Activated CD4-positive, alpha-beta T cell treated with anti-CD3 and anti-CD28 coated beads, Interleukin-2, amount 10 ng/mL, durations not matched to agents 24 days and 14 days (primary cell): ENCODE results near the gene HNRNPDL. TPM values are rescaled to one million over a fixed set of nuclear protein-coding genes. Genes with fewer than 3 reads are reported as not detected.
"Not testable (repeated sequence)": the region's sequence is repeated elsewhere in the genome, so short reads cannot be mapped to it uniquely, and the experiment has no call there.

Experiments used
- DNase-seq: peaks from one replicate; pipeline ENCODE4 v3.0.0; 2022
- H3K27ac Mint-ChIP-seq: one replicate; pipeline ENCODE4 v1.8.0; 2022; ENCODE audit warnings: mild to moderate bottlenecking, mixed read lengths
- H3K27me3 Mint-ChIP-seq: one replicate; pipeline ENCODE4 v1.8.0; 2022; ENCODE audit warnings: mixed read lengths
- H3K36me3 Mint-ChIP-seq: one replicate; pipeline ENCODE4 v1.8.0; 2022; ENCODE audit warnings: low read depth, mild to moderate bottlenecking, mixed read lengths
- H3K4me1 Mint-ChIP-seq: one replicate; pipeline ENCODE4 v1.8.0; 2021; ENCODE audit warnings: mixed read lengths
- H3K4me3 Mint-ChIP-seq: one replicate; pipeline ENCODE4 v1.8.0; 2022; ENCODE audit warnings: mild to moderate bottlenecking, moderate library complexity, mixed read lengths
- H3K9me3 Mint-ChIP-seq: one replicate; pipeline ENCODE4 v1.8.0; 2021; ENCODE audit warnings: mixed read lengths
- intact Hi-C: fragments of 100-400 bp; cut with micrococcal nuclease; formaldehyde crosslinking; loops from one replicate; pipeline ENCODE4 v1.15.1; 2023
- total RNA-seq: library from RNA; stranded (reverse); gene quantifications from 2 replicates; pipeline ENCODE4 v1.2.3, GENCODE V29; 2022

The HNRNPDL gene
- total RNA-seq = 488 and 490 TPM in 2 replicates

DNA sequence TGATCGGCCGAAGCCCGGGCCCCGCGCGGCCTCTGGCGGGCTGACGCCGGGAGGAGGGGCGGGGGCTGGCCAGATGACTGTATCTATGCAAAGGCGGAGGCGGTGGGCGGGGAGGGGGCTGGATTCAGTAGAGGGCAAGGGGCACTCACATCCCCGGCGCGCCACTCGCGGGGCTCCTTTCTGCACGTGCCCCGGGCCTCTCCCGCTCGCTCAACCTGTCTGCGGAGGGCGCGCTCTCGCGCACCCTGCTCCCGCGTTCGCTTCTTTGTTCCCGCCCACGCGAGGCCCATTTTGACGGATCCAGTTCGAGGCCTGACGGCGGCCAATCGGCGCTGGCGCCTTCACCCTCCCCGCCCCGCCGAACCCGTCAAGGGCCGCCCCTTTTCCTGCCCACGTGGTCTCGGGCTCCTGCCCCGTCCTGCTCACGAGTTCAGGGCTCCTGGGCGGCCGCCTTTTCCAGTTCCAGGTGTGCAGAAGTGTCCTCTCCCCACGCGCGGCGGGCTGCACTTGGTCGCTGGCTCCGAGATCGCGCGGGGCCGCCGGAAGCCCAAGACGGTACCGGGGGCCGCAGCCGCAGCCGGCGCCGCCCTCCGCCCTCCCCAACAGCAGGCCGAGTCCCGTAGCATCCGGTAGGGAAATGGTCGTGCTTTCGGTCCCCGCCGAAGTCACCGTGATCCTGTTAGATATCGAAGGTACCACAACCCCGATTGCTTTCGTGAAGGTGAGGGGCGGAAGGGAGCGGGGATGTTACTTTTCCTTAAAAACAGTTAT is at the start of gene HNRNPDL, which contains the start of gene ENOPH1:
Gene HNRNPDL (minus strand): TSS at position 270 of the 771 bp plus-strand sequence. CDS start 772 bp downstream, outside the sequence.
Gene ENOPH1 (plus strand): TSS at position 398 of the 771 bp plus-strand sequence. CDS start 240 bp downstream, at position 638.
- Mint-ChIP-seq H3K27me3 (no peaks in the 10 kb centered on the region), H3K36me3 (peaks cover 61% of the 10 kb centered on the region), H3K4me1 (peaks cover 60% of the 10 kb centered on the region), H3K27ac (peak within 1 kb of the TSS; percentile 99), H3K9me3 (no peaks in the 10 kb centered on the region), H3K4me3 (peak within 1 kb of the TSS; percentile 96)
- intact Hi-C loops = loop anchor here (5.0 kb wide), 1 partner anchor 927 kb away; no protein-coding TSS in a partner anchor
- peak; percentile 99 for DNase-seq

DNA sequence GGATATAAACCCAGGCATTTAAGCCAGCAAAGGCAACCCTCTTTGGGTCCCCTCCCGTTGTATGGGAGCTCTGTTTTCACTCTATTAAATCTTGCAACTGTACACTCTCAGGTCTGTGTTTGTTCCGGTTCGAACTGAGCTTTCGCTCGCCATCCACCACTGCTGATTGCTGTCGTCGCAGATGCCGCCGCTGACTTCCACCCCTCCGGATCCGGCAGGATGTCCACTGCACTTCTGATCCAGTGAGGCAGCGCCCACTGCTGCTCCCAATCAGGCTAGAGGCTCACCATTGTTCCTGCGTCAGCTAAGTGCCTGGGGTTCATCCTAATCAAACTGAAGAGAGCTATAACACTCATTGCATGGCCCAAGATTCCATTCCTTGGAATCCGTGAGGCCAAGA is 49.3 kb upstream of the HNRNPDL start:
- H3K4me3 Mint-ChIP-seq = no peak overlapping the region
- intact Hi-C loops = no loop called here
- H3K27me3 Mint-ChIP-seq = no peaks in the 10 kb centered on the region
- no peaks in the 10 kb centered on the region for H3K4me1 Mint-ChIP-seq
- no peak overlapping the region for H3K27ac Mint-ChIP-seq
- no peaks in the 10 kb centered on the region for H3K9me3 Mint-ChIP-seq
- H3K36me3 Mint-ChIP-seq = peaks cover 13% of the 10 kb centered on the region
- DNase-seq = no peak

DNA sequence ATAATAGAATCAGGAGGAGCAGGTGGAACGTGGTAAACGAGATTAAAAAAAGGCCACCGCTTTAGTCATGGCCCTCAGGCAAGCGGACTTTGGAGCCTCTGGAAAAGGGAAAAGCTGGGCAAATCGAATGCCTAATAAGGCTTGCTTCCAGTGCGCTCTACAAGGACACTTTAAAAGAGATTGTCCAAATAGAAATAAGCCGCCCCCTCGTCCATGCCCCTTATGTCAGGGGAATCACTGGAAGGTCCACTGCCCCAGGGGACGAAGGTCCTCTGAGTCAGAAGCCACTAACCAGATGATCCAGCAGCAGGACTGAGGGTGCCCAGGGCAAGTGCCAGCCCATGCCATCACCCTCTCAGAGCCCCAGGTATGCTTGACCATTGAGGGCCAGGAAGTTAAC is 47.2 kb upstream of the HNRNPDL start:
- H3K27ac Mint-ChIP-seq, H3K27me3 Mint-ChIP-seq, DNase-seq, H3K9me3 Mint-ChIP-seq, intact Hi-C loops, H3K4me3 Mint-ChIP-seq, H3K4me1 Mint-ChIP-seq: not testable (repeated sequence)
- H3K36me3 Mint-ChIP-seq = peaks cover 13% of the 10 kb centered on the region

DNA sequence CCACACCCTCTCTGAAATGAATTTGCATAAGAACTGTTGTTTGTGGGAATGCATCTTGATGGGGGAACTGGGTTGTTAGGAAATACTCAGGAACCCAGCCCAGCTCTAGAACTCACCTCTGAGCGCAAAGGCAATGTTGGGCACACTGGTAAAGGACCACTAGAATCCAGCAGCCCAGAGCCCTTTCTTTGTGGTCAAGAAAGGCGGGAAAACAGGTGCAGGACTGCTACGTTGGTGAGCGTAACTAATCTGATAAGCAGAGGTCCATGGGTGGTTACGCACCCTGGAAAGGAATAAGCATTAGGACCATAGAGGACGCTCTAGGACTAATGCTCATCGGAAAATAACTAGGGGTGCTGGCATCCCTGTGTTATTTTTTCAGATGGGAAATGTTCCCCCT is 45.7 kb upstream of the HNRNPDL start:
- H3K36me3 Mint-ChIP-seq, H3K27me3 Mint-ChIP-seq, H3K27ac Mint-ChIP-seq, DNase-seq, H3K4me1 Mint-ChIP-seq, intact Hi-C loops, H3K4me3 Mint-ChIP-seq, H3K9me3 Mint-ChIP-seq: not testable (repeated sequence)

GRCh38 chr4:82473621-82474164 is 43.4 kb upstream of the HNRNPDL start:
- no peak overlapping the region for H3K27ac Mint-ChIP-seq
- H3K36me3 Mint-ChIP-seq = peaks cover 6% of the 10 kb centered on the region
- no peaks in the 10 kb centered on the region for H3K9me3 Mint-ChIP-seq
- H3K4me3 Mint-ChIP-seq = no peak overlapping the region
- H3K27me3 Mint-ChIP-seq = no peaks in the 10 kb centered on the region
- H3K4me1 Mint-ChIP-seq = no peaks in the 10 kb centered on the region
- intact Hi-C loops = no loop called here
- DNase-seq = no peak

GRCh38 chr4:82473080-82473479 is 42.8 kb upstream of the HNRNPDL start:
- intact Hi-C loops = not testable (repeated sequence)

DNA sequence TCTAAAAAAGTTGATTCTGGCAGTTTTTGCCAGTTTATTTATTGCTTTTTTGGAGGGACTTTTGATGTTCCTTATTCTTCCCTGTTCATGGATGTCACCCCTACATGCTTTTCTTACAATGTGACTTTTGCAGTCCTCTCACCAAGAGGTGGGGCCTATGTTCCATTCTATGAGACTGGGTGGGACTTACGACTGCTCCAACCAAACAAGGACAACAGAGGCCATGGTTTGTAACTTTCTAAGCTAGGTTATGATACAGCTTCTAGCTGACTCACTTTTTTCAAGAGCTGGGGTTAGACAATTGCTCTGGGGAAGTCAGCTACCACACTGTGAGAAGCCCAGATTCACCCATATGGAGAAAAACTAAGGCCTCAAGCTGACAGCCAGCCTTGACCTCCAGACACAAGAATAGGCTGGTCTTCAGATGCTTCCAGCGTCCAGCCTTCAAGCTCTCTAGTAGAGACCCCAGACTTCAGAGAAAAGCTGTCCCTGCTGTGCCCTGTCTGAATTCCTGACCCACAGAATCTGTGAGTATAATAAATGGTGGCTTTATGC is 39.6 kb upstream of the HNRNPDL start:
- H3K4me3 Mint-ChIP-seq = no peak overlapping the region
- DNase-seq = no peak
- H3K4me1 Mint-ChIP-seq = no peaks in the 10 kb centered on the region
- H3K9me3 Mint-ChIP-seq = no peaks in the 10 kb centered on the region
- H3K27me3 Mint-ChIP-seq = no peaks in the 10 kb centered on the region
- intact Hi-C loops = loop anchor here (10.0 kb wide), 1 partner anchor 355 kb away; no protein-coding TSS in a partner anchor
- H3K27ac Mint-ChIP-seq = no peak overlapping the region
- peaks cover 18% of the 10 kb centered on the region for H3K36me3 Mint-ChIP-seq

More at GRCh38 chr4:82473080-82473479, 42.8 kb upstream of the HNRNPDL start:
- not testable (repeated sequence) for H3K4me1 Mint-ChIP-seq, H3K9me3 Mint-ChIP-seq, H3K27ac Mint-ChIP-seq, H3K4me3 Mint-ChIP-seq, DNase-seq, H3K27me3 Mint-ChIP-seq
- peaks cover 11% of the 10 kb centered on the region for H3K36me3 Mint-ChIP-seq

GRCh38 chr4:82467471-82467870 is 37.2 kb upstream of the HNRNPDL start:
- H3K4me1 Mint-ChIP-seq = no peaks in the 10 kb centered on the region
- no peaks in the 10 kb centered on the region for H3K9me3 Mint-ChIP-seq
- DNase-seq = no peak
- peaks cover 30% of the 10 kb centered on the region for H3K36me3 Mint-ChIP-seq
- H3K4me3 Mint-ChIP-seq = no peak overlapping the region
- no peaks in the 10 kb centered on the region for H3K27me3 Mint-ChIP-seq
- no peak overlapping the region for H3K27ac Mint-ChIP-seq
- intact Hi-C loops = loop anchor here (10.0 kb wide), 1 partner anchor 357 kb away; no protein-coding TSS in a partner anchor

- Mint-ChIP-seq H3K9me3 (no peaks in the 10 kb centered on the region), H3K27ac (no peak overlapping the region), H3K4me1 (peaks cover 4% of the 10 kb centered on the region), H3K36me3 (peaks cover 43% of the 10 kb centered on the region), H3K4me3 (no peak overlapping the region), H3K27me3 (no peaks in the 10 kb centered on the region)
- intact Hi-C loops = loop anchor here (5.0 to 10.0 kb wide), 2 partner anchors 362 to 819 kb away; partner anchors contain the start of gene COQ2
- DNase-seq = no peak
These were observed 33.0 kb upstream of the HNRNPDL start for GRCh38 chr4:82463221-82463620.

GRCh38 chr4:82462415-82462831 is 32.2 kb upstream of the HNRNPDL start:
- Mint-ChIP-seq H3K27me3 (no peaks in the 10 kb centered on the region), H3K27ac (no peak overlapping the region), H3K36me3 (peaks cover 46% of the 10 kb centered on the region), H3K4me1 (peaks cover 4% of the 10 kb centered on the region), H3K4me3 (no peak overlapping the region), H3K9me3 (no peaks in the 10 kb centered on the region)
- intact Hi-C loops = loop anchor here (1.0 to 10.0 kb wide), 3 partner anchors 277 to 820 kb away; partner anchors contain the start of gene COQ2
- DNase-seq = peak; percentile 95

DNA sequence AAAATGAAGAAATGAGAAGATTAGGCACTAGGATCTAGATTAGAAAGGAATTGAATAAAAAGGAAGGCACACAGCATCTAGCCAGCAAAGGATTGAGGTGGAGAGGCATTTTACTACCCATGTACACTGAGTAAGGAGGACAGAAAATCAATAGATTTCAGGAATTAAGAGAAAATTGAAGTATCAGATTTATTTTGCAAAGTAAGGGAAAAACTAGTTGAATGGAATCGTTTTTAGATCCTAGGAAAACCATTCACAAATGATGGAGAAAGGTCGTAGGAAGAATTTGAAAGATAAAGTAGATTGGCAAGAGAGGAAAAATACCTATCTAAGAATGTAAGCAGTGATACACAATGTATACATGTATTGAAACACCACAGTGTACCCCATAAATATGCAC is 31.4 kb upstream of the HNRNPDL start:
- Mint-ChIP-seq H3K36me3 (peaks cover 51% of the 10 kb centered on the region), H3K4me1 (peaks cover 4% of the 10 kb centered on the region), H3K9me3 (no peaks in the 10 kb centered on the region), H3K4me3 (no peak overlapping the region), H3K27me3 (no peaks in the 10 kb centered on the region), H3K27ac (peak overlapping the region; percentile 16)
- intact Hi-C loops = loop anchor here (1.0 to 10.0 kb wide), 3 partner anchors 278 to 821 kb away; partner anchors contain the start of gene COQ2
- no peak for DNase-seq

GRCh38 chr4:82458729-82459128 is 28.5 kb upstream of the HNRNPDL start:
- Mint-ChIP-seq H3K27ac (peak overlapping the region; percentile 4), H3K4me3 (no peak overlapping the region), H3K9me3 (no peaks in the 10 kb centered on the region), H3K27me3 (no peaks in the 10 kb centered on the region), H3K36me3 (peaks cover 51% of the 10 kb centered on the region), H3K4me1 (peaks cover 6% of the 10 kb centered on the region)
- intact Hi-C loops = no loop called here
- DNase-seq = no peak

- Mint-ChIP-seq H3K4me3 (no peak overlapping the region), H3K9me3 (no peaks in the 10 kb centered on the region), H3K4me1 (peaks cover 6% of the 10 kb centered on the region), H3K27me3 (no peaks in the 10 kb centered on the region), H3K36me3 (peaks cover 54% of the 10 kb centered on the region), H3K27ac (no peak overlapping the region)
- intact Hi-C loops = no loop called here
- no peak for DNase-seq
These were observed 27.0 kb upstream of the HNRNPDL start for GRCh38 chr4:82457266-82457665.

DNA sequence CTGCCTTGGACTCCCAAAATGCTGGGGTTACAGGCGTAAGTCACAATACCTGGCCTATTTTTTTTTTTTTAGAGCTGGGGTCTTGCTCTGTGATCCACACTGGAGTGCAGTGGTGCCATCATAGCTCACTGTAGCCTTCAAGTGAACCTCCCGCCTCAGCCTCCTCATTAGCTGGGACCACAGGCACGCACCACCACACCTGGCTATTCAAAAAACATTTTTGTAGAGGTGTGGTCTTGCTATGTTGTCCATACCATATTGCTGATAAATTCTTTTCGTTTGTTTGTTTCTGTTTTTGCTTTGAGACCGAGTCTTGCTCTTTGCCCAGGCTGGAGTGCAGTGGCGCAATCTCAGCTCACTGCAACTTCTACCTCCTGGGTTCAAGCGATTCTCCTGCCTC is 21.8 kb upstream of the HNRNPDL start:
- no peak overlapping the region for H3K4me3 Mint-ChIP-seq
- H3K36me3 Mint-ChIP-seq = peaks cover 65% of the 10 kb centered on the region
- no peak overlapping the region for H3K27ac Mint-ChIP-seq
- intact Hi-C loops = no loop called here
- H3K4me1 Mint-ChIP-seq = peaks cover 11% of the 10 kb centered on the region
- no peak for DNase-seq
- H3K9me3 Mint-ChIP-seq = no peaks in the 10 kb centered on the region
- H3K27me3 Mint-ChIP-seq = no peaks in the 10 kb centered on the region
